Keratinocyte (primary cell): Measurements from ENCODE around the gene HEATR1.

Experiments
- CTCF ChIP-seq, 3 experiments: IDR thresholded peaks in 1 of 3; conservative IDR thresholded peaks in 1 of 3; optimal IDR thresholded peaks in 1 of 3; 2 replicates in 2 of 3; 3 replicates in 1 of 3; pipeline versions ENCODE3 to v1.5.1; 2011; ENCODE audit warnings: low read length in 3 of 3, mild to moderate bottlenecking in 3 of 3, moderate library complexity in 2 of 3, control low read depth in 1 of 3, inconsistent platforms in 1 of 3; ENCODE audit not compliant: insufficient read depth in 2 of 3; ENCODE audit errors: extremely low read depth in 1 of 3
- EZH2 ChIP-seq: IDR thresholded peaks from one replicate; pipeline ENCODE4 v1.6.1; 2012; ENCODE audit warnings: inconsistent platforms, mild to moderate bottlenecking, low read length, moderate library complexity

GRCh38 chr1:236612349-236612748 lies 8.0 kb upstream of the HEATR1 start:
- TF ChIP-seq CTCF (optimal IDR thresholded peaks at IDR 0.05 in 1 of 3, IDR thresholded peaks at IDR 0.05 in 1 of 3, conservative IDR thresholded peaks at IDR 0.05 in 1 of 3; ENCODE audit: extremely low read depth in 1 of 3, insufficient read depth in 2 of 3, low read length in 3 of 3) (no peak), EZH2 (no peak)
